ENCODE data around the gene TBCEL.

Gene TBCEL

DNA sequence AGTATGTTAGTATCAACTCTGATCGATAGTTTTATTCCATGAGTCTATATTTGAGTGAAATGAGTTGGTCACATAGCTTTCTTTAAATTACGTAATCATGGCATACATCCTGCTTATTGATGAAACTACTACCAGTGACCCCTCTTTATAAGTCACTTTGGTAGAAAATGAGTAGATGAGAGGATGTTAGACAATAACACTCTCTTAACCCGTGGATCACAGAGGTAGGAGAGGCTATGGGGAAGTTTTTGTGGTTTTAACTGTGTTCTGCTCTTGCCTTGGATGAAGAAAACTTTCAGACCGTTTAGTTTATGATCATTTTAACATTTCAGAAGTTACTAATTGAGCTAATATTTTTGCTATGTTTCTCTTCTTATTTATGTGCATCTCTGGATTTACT is 34.0 kb downstream of the TBCEL start:
- H3K4me3 ChIP-seq (ENCODE audit: low read depth, low read length): no peak overlapping the region
- DNase-seq (ENCODE audit: low read depth): no peak
- in situ Hi-C loops (cut with HindIII; ENCODE audit: low sequenced_read_pairs): no loop called here
- TF ChIP-seq, protein P1, sequence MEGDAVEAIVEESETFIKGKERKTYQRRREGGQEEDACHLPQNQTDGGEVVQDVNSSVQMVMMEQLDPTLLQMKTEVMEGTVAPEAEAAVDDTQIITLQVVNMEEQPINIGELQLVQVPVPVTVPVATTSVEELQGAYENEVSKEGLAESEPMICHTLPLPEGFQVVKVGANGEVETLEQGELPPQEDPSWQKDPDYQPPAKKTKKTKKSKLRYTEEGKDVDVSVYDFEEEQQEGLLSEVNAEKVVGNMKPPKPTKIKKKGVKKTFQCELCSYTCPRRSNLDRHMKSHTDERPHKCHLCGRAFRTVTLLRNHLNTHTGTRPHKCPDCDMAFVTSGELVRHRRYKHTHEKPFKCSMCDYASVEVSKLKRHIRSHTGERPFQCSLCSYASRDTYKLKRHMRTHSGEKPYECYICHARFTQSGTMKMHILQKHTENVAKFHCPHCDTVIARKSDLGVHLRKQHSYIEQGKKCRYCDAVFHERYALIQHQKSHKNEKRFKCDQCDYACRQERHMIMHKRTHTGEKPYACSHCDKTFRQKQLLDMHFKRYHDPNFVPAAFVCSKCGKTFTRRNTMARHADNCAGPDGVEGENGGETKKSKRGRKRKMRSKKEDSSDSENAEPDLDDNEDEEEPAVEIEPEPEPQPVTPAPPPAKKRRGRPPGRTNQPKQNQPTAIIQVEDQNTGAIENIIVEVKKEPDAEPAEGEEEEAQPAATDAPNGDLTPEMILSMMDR (IDR thresholded peaks at IDR 0.05; ENCODE audit: low read depth, low read length, missing control alignments): no peak

DNA sequence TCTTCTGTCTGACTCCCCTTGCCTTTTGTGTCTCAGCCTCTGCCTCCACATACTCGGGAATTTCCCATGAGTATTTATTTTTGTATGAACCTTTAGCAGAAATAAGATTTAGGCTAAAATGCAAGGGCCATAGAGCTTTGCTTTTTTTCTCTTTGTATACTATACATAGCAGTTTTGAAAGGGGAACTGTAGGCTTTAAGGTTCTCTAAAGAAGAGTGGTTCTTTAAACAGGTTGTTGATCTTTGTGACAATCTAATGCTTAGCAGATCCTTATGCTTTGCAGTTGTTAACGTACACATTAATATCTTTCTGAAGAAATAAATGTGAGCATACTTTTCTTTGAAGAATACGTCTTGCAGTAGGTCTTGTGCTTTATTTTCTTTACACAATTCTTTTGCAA is 35.0 kb downstream of the TBCEL start:
- TF ChIP-seq, protein P1 (IDR thresholded peaks at IDR 0.05; ENCODE audit: low read depth, low read length, missing control alignments): no peak
- no peak overlapping the region for H3K4me3 ChIP-seq (ENCODE audit: low read depth, low read length)
- in situ Hi-C loops (cut with HindIII; ENCODE audit: low sequenced_read_pairs): no loop called here
- DNase-seq (ENCODE audit: low read depth): no peak

DNA sequence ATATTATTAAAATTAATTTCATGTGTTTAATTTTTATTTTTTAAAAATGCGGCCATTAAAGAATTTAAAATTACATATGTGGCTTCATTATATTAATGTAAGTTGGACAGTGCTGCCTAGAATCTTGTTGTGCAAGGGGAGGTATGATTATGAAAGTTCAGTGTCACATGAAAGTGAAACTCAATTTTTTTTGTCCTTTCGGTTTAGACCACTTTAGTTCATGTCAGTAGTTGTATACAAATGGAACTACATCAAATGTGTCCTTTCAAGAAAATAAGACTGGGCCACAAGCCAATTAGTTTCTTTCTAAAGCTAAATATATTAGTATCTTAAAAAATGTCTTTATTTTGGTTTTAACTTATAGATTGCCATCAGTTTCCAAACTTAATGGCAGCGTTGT is 35.7 kb downstream of the TBCEL start:
- no peak overlapping the region for H3K4me3 ChIP-seq (ENCODE audit: low read depth, low read length)
- TF ChIP-seq, protein P1 (IDR thresholded peaks at IDR 0.05; ENCODE audit: low read depth, low read length, missing control alignments): no peak
- DNase-seq (ENCODE audit: low read depth): no peak
- in situ Hi-C loops (cut with HindIII; ENCODE audit: low sequenced_read_pairs): no loop called here

DNA sequence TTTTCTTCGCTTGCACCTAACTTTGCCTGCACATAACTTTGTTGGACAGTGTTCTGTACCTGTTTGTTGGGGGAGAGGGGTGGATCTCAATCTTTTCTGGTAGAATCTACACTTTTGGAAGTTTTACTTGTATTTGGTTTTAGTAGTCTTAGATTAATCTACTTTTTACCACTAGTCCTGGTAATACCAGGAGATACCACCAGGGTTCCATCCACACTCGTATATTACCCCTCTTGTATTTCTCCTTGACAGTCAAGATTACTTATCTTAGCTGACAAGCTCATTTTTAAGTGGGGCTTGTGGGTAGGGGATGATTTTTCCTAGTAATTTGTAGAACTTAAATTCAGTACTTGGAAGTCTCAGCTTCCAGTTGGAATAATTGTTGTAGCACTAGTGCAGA is 39.8 kb downstream of the TBCEL start:
- in situ Hi-C loops (cut with HindIII; ENCODE audit: low sequenced_read_pairs): no loop called here
- no peak for DNase-seq (ENCODE audit: low read depth)
- TF ChIP-seq, protein P1 (IDR thresholded peaks at IDR 0.05; ENCODE audit: low read depth, low read length, missing control alignments): peak; percentile 26
- no peak overlapping the region for H3K4me3 ChIP-seq (ENCODE audit: low read depth, low read length)

DNA sequence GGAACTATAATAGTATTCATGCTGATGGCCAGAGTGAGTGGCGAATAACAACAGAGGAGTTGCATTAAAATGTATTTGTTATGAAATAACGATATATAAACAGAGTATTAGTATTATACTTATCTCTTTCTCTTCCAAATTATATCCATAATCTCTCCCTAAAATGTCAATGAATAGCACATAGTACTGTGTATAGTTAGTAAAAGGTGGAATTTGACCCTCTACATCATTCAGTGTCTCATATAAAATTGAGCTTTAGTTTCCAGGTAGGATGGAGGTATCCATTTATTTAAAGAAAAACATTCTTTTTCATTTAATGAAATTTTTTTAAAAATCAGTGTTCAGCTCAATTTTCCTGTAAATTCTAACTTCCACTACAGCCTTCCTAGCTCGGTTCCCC is 42.7 kb downstream of the TBCEL start:
- no peak for DNase-seq (ENCODE audit: low read depth)
- in situ Hi-C loops (cut with HindIII; ENCODE audit: low sequenced_read_pairs): no loop called here
- TF ChIP-seq, protein P1 (IDR thresholded peaks at IDR 0.05; ENCODE audit: low read depth, low read length, missing control alignments): no peak
- no peak overlapping the region for H3K4me3 ChIP-seq (ENCODE audit: low read depth, low read length)

DNA sequence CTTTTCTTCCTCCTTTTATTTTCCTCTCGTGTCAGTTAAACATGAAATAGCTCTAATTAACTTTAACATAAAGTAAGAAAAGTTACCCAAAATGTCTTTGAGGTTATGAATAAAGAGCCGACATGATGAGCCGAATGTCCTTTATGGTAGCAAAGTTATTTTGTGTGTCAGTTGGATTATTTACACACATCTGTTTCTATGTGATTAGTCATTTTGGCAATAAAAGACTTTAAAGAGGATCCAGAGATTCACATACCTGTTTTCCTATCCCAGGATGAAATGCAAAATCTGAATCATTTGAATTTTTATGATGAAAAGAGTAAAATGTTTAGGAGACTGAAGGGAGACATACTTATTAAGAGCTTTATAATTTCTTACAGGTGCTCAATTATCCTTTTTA is 43.1 kb downstream of the TBCEL start:
- no peak for DNase-seq (ENCODE audit: low read depth)
- in situ Hi-C loops (cut with HindIII; ENCODE audit: low sequenced_read_pairs): no loop called here
- TF ChIP-seq, protein P1 (IDR thresholded peaks at IDR 0.05; ENCODE audit: low read depth, low read length, missing control alignments): no peak
- H3K4me3 ChIP-seq (ENCODE audit: low read depth, low read length): no peak overlapping the region

DNA sequence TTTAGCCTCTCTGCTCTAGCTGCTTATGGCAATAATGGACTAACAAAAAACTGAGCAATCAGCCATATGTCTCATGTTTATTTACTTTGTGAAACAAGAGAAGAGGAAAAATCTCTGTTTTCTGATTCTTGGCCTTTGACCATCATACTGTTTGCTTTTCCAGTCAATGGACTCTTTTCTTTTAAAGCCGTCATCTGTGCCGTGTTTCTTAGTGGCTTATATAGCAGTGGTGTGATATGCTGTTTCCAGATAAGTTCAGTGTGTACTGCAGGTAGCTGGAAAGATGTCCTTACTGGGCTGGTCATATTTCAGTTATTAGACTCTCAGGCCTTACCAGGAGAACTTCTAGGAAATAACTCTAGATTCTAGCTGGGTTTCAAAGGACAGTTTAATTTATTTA is 43.6 kb downstream of the TBCEL start:
- no peak for DNase-seq (ENCODE audit: low read depth)
- TF ChIP-seq, protein P1 (IDR thresholded peaks at IDR 0.05; ENCODE audit: low read depth, low read length, missing control alignments): no peak
- in situ Hi-C loops (cut with HindIII; ENCODE audit: low sequenced_read_pairs): no loop called here
- H3K4me3 ChIP-seq (ENCODE audit: low read depth, low read length): no peak overlapping the region
